Heart left ventricle (tissue), 16 donors: ENCODE data around the gene ANXA8. TPM values are rescaled to one million over a fixed set of nuclear protein-coding genes. Genes with fewer than 3 reads are reported as not detected.

Experiments used
- ATAC-seq, 4 donors: fragments of 200-7000 bp; cut with Tn5 transposase; one replicate each; pipeline ENCODE4 v1.9.1; 2020 to 2022; ENCODE audit warnings: moderate library complexity in 4 of 4, mild to moderate bottlenecking in 3 of 4, moderate number of reproducible peaks in 1 of 4
- DNase-seq, 5 donors: peaks; one replicate each; pipeline ENCODE4 v3.0.0-alpha.2; 2020
- H3K27ac ChIP-seq, 12 donors: fragments of 200-600 bp; sonication (generic) in 4 of 12; one replicate each; pipeline versions ENCODE4 v1.5.0 to v1.8.0; 2016 to 2022; ENCODE audit warnings: mild to moderate bottlenecking in 2 of 12
- H3K27me3 ChIP-seq, 9 donors: fragments of 200-600 bp; sonication (generic) in 2 of 9; one replicate each; pipeline versions ENCODE4 v1.5.1 to v1.8.0; 2016 to 2022; ENCODE audit warnings: mild to moderate bottlenecking in 3 of 9
- H3K36me3 ChIP-seq, 9 donors: fragments of 200-600 bp; sonication (generic) in 2 of 9; one replicate each; pipeline versions ENCODE4 v1.5.0 to v1.8.0; 2018 to 2022; ENCODE audit warnings: mild to moderate bottlenecking in 2 of 9
- H3K4me1 ChIP-seq, 12 donors: fragments of 200-600 bp; sonication (generic) in 4 of 12; one replicate each; pipeline versions ENCODE4 v1.5.0 to v1.8.0; 2016 to 2022; ENCODE audit warnings: mild to moderate bottlenecking in 3 of 12
- H3K4me3 ChIP-seq, 12 donors: fragments of 200-600 bp; sonication (generic) in 4 of 12; one replicate each; pipeline versions ENCODE4 v1.5.0 to v1.8.0; 2017 to 2022; ENCODE audit warnings: mild to moderate bottlenecking in 9 of 12, moderate library complexity in 4 of 12
- H3K9me3 ChIP-seq, 12 donors: fragments of 200-600 bp; sonication (generic) in 4 of 12; one replicate each; pipeline versions ENCODE4 v1.5.0 to v1.8.0; 2016 to 2022; ENCODE audit warnings: mild to moderate bottlenecking in 1 of 12
- POLR2A ChIP-seq, 2 donors: fragments of 450-650 bp; IDR thresholded peaks; one replicate each; pipeline ENCODE4 v1.6.1; 2017; ENCODE audit warnings: antibody characterized with exemption in 2 of 2, mild to moderate bottlenecking in 2 of 2, moderate library complexity in 2 of 2
- WGBS, 4 donors: extraction: QIAGEN DNeasy Blood & Tissue Kit in 2 of 4; methylation state at CpG; one replicate each; pipeline versions ENCODE4 v1.1.5 to v1.1.7; 2013 to 2018; 5-methylcytosine and 5-hydroxymethylcytosine counted together
- intact Hi-C, 10 donors: fragments of 100-400 bp; cut with DNase I; formaldehyde crosslinking; loops; one replicate each; pipeline versions ENCODE4 v1.11.1 to v1.14.2; 2022
- polyA plus RNA-seq, 2 donors: library from polyadenylated mRNA; stranded (reverse); fragments of 200-250 nt; gene quantifications; one replicate each; pipeline ENCODE4 v1.2.3, GENCODE V29; 2013
- total RNA-seq, 9 donors: library from RNA; depleted of rRNA in 2 of 9; stranded (reverse); fragments of >200 nt in 2 of 9; fragmentation: NEBNext Ultra II Directional in 3 of 9; extraction: Animal tissue kit (Norgen Biotek cat#: 25700) in 3 of 9; gene quantifications; one replicate each; pipeline versions ENCODE4 v1.1.0 to v1.2.4, GENCODE V29; 2016 to 2023
- TF ChIP-seq, protein P1 (sequence below), 12 donors: fragments of 200-600 bp; sonication (generic) in 4 of 12; IDR thresholded peaks; one replicate each; pipeline versions ENCODE4 v1.5.0 to v1.8.0; 2018 to 2022; ENCODE audit warnings: antibody characterized with exemption in 12 of 12, mild to moderate bottlenecking in 5 of 12
- donor health status: ischemic (EF 13 %, LVEDD 7.1; RV severe dilation, severe dysfunction).
- donor health status: healthy with polysubstance abuse.
- donor health status: DM: no; HTN: yes; CAD: no.
- donor health status: DM: no; HTN: no; CAD: no.
- donor health status: ischemic (EF 25% LVEDD 6.9; RV normal size, moderate dysfunction).
- donor health status: ischemic (EF 25% LVEDD 5.7; RV mildly dilated, moderate dysfunction).
- donor health status: healthy.
- donor health status: DM: yes; HTN: yes; CAD: no.
- donor health status: ischemic (EF 35%, LVEDD 5.7; RV mildly dilated, moderate dysfunction).
- donor health status: nonischemic (EF 11% LVEDD 7.7; RV severe dilation, severe dysfunction).
- donor health status: DM: yes; HTN: yes; CAD: no.
- donor health status: PGD.
- donor health status: ischemic (EF 29% LVEDD 5.4; RV normal size, mild dysfunction).
- donor health status: nonischemic (EF 23%, LVEDD 6.1; RV moderate dilation, normal function).

Gene ANXA8
- total and polyA plus RNA-seq, 11 donors, result 0.15 to 52.4 (median 0.31) TPM; not detected in 6

DNA sequence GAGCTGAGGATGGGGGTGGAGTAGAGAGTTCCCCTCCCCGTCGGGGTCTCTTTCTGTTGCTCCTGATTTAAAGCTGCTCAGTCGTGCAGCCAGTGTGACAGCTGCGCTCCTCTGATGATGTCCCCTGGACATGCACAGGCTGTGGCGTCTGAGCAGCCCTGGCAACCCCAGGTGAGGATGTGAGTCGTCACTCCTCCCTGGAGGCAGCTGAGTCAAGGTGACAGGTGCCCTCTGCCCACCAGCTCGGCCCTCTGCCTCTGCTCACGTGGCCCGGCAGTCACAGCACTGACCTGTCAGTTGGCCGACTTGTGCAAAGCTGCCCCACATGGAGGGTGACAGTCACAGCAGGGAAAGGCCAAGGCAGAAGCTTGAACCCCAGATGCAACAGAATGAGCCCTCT is 33.9 kb downstream of the ANXA8 start:
- Histone ChIP-seq H3K9me3 (peaks cover 0 to 19% (median 14%) of the 10 kb centered on the region in 12 donors), H3K27ac (no peak overlapping the region), H3K27me3 (peaks cover 0 to 5% (median 0%) of the 10 kb centered on the region in 9 donors), H3K4me1 (no peaks in the 10 kb centered on the region), H3K4me3 (no peak overlapping the region), H3K36me3 (no peaks in the 10 kb centered on the region)
- intact Hi-C loops, result loop anchor here in 1 of 10 donors (10.0 kb wide), 1 partner anchor 85 kb away; no protein-coding TSS in a partner anchor
- DNase-seq (peak in 1 of 5 donors; percentile 49), ATAC-seq (no peak)
- TF ChIP-seq, protein P1, sequence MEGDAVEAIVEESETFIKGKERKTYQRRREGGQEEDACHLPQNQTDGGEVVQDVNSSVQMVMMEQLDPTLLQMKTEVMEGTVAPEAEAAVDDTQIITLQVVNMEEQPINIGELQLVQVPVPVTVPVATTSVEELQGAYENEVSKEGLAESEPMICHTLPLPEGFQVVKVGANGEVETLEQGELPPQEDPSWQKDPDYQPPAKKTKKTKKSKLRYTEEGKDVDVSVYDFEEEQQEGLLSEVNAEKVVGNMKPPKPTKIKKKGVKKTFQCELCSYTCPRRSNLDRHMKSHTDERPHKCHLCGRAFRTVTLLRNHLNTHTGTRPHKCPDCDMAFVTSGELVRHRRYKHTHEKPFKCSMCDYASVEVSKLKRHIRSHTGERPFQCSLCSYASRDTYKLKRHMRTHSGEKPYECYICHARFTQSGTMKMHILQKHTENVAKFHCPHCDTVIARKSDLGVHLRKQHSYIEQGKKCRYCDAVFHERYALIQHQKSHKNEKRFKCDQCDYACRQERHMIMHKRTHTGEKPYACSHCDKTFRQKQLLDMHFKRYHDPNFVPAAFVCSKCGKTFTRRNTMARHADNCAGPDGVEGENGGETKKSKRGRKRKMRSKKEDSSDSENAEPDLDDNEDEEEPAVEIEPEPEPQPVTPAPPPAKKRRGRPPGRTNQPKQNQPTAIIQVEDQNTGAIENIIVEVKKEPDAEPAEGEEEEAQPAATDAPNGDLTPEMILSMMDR (IDR thresholded peaks at IDR 0.05), result no peak
- no peak for TF ChIP-seq POLR2A (IDR thresholded peaks at IDR 0.05)
- 82 to 86% (median 83%) methylated on average over 5 to 10 of the region's 10 CpGs for WGBS, 4 donors

DNA sequence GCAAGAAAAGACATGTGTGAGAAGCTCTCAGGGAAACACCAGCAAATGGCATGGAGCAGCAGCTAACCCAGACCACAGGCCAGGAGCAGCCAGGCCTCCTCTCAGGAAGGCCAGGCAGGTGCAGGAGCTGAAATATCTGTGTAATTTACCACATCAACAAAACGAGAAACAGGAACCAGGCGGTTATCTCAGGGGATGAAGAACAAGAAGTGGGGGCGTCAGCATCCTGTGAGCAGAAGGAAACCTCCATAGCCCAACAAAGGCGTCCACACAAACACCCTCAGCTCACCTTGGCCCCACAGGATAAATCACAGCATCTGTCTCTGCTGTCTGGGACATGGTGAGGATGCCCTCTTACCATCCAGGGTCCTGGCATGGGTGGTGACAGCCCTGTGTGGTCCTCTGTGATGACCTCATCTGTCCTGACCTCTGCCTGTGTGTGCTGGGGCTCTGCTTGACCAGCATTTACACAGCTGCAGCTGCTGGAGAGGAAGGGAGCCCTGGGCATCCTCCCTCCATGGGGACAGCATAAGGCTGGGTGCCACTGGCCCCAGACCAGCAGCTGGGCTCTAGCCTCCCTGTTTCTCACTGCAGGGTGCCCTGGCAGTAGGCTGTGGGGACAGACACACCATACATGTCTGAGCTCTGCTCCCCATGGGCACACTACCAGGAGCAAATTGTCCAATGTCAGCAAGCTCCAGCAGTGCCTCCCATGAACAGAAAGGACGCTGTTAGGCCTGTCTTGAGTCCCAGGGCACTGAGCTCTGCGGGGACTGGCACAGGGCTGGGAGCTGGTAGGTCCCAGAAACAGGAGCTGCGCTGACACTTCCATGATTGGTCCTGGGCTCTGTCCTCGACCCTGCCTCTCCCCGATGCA is 34.6 kb downstream of the ANXA8 start:
- Histone ChIP-seq H3K36me3 (no peaks in the 10 kb centered on the region), H3K27me3 (peaks cover 0 to 2% (median 0%) of the 10 kb centered on the region in 9 donors), H3K9me3 (peaks cover 0 to 24% (median 18%) of the 10 kb centered on the region in 12 donors), H3K4me1 (no peaks in the 10 kb centered on the region), H3K27ac (no peak overlapping the region), H3K4me3 (no peak overlapping the region)
- WGBS, 4 donors, result 64 to 77% (median 68%) methylated on average over 7 to 9 of the region's 9 CpGs
- DNase-seq (peak in 1 of 5 donors; percentile 38), ATAC-seq (no peak)
- TF ChIP-seq, protein P1 (IDR thresholded peaks at IDR 0.05), result no peak
- TF ChIP-seq POLR2A (IDR thresholded peaks at IDR 0.05), result no peak
- intact Hi-C loops, result no loop called here

DNA sequence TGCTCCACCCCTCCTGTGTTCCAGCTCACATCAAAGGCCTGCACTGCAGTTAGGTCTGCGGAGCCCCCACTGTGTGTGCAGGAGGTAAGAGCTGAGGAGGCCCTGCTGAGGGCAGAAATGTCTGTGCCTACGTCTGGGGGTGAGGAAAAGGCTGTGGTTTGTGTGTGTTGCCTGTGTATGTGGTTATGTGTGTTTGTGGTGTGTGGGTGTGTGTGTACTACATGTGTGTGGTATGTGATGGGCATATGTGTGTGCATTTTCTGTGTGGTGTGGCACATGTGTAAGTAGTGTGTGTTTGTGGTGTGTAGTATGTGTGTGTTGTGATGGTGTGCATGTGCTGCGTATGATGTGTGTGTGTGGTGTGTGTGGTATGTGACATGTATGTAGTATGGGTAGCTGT is 36.2 kb downstream of the ANXA8 start:
- no peak for DNase-seq
- Histone ChIP-seq H3K4me1 (no peaks in the 10 kb centered on the region), H3K4me3 (no peak overlapping the region), H3K36me3 (no peaks in the 10 kb centered on the region), H3K27ac (no peak overlapping the region), H3K27me3 (no peaks in the 10 kb centered on the region), H3K9me3 (peaks cover 0 to 24% (median 18%) of the 10 kb centered on the region in 12 donors)
- TF ChIP-seq, protein P1 (IDR thresholded peaks at IDR 0.05), result no peak
- no peak for TF ChIP-seq POLR2A (IDR thresholded peaks at IDR 0.05)
- ATAC-seq, result no peak
- intact Hi-C loops, result no loop called here
- WGBS, 4 donors, result 79 to 86% (median 83%) methylated on average over 3 of the region's 3 CpGs

DNA sequence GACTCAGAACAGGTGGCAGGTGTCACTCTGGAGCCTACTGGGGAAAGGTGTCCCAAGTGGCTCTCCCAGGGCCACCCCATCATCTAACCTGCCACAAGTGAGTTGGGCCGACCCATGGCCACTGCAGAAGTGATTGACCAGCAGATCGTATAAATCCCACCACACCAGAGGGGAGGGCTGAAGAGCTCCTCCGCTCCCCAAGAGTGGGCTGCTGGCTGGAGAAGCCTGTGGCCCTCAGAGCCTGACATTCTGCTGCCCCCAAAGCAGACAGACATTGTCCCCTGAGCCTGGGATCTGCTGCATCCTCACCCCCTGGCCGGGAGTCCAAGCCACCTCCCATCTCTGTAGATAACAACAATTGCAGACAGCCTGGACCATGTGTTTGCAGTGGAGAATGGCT is 36.7 kb downstream of the ANXA8 start:
- H3K27ac ChIP-seq, result no peak overlapping the region
- H3K9me3 ChIP-seq, result peaks cover 0 to 24% (median 18%) of the 10 kb centered on the region in 12 donors
- intact Hi-C loops, result no loop called here
- no peak overlapping the region for H3K4me3 ChIP-seq
- DNase-seq (no peak), ATAC-seq (no peak)
- H3K36me3 ChIP-seq, result no peaks in the 10 kb centered on the region
- no peak for TF ChIP-seq POLR2A (IDR thresholded peaks at IDR 0.05)
- TF ChIP-seq, protein P1 (IDR thresholded peaks at IDR 0.05), result no peak
- H3K4me1 ChIP-seq, result no peaks in the 10 kb centered on the region
- peaks cover 0 to 4% (median 0%) of the 10 kb centered on the region in 9 donors for H3K27me3 ChIP-seq
- 82 to 86% (median 83%) methylated on average over 4 of the region's 4 CpGs for WGBS, 4 donors
